Measurements from ENCODE around the gene OSTN.

OSTN gene

GRCh38 chr3:191313296-191313695, 114.3 kb downstream of the OSTN start:
- no peak for DNase-seq (ENCODE audit: low read depth in 1 of 2, low spot score in 1 of 2)
- TF ChIP-seq POLR2AphosphoS5 (IDR thresholded peaks at IDR 0.05; ENCODE audit: low read depth) (no peak), SPI1 (IDR thresholded peaks at IDR 0.05; ENCODE audit: borderline replicate concordance, low read depth) (no peak), GABPA (IDR thresholded peaks at IDR 0.05; ENCODE audit: low read depth) (no peak)
- TF ChIP-seq, protein P1, sequence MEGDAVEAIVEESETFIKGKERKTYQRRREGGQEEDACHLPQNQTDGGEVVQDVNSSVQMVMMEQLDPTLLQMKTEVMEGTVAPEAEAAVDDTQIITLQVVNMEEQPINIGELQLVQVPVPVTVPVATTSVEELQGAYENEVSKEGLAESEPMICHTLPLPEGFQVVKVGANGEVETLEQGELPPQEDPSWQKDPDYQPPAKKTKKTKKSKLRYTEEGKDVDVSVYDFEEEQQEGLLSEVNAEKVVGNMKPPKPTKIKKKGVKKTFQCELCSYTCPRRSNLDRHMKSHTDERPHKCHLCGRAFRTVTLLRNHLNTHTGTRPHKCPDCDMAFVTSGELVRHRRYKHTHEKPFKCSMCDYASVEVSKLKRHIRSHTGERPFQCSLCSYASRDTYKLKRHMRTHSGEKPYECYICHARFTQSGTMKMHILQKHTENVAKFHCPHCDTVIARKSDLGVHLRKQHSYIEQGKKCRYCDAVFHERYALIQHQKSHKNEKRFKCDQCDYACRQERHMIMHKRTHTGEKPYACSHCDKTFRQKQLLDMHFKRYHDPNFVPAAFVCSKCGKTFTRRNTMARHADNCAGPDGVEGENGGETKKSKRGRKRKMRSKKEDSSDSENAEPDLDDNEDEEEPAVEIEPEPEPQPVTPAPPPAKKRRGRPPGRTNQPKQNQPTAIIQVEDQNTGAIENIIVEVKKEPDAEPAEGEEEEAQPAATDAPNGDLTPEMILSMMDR (IDR thresholded peaks at IDR 0.05; ENCODE audit: insufficient read depth, low read length) = no peak
- TF ChIP-seq, protein P2, sequence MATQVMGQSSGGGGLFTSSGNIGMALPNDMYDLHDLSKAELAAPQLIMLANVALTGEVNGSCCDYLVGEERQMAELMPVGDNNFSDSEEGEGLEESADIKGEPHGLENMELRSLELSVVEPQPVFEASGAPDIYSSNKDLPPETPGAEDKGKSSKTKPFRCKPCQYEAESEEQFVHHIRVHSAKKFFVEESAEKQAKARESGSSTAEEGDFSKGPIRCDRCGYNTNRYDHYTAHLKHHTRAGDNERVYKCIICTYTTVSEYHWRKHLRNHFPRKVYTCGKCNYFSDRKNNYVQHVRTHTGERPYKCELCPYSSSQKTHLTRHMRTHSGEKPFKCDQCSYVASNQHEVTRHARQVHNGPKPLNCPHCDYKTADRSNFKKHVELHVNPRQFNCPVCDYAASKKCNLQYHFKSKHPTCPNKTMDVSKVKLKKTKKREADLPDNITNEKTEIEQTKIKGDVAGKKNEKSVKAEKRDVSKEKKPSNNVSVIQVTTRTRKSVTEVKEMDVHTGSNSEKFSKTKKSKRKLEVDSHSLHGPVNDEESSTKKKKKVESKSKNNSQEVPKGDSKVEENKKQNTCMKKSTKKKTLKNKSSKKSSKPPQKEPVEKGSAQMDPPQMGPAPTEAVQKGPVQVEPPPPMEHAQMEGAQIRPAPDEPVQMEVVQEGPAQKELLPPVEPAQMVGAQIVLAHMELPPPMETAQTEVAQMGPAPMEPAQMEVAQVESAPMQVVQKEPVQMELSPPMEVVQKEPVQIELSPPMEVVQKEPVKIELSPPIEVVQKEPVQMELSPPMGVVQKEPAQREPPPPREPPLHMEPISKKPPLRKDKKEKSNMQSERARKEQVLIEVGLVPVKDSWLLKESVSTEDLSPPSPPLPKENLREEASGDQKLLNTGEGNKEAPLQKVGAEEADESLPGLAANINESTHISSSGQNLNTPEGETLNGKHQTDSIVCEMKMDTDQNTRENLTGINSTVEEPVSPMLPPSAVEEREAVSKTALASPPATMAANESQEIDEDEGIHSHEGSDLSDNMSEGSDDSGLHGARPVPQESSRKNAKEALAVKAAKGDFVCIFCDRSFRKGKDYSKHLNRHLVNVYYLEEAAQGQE (IDR thresholded peaks at IDR 0.05; ENCODE audit: insufficient replicate concordance, low read depth) = no peak
- Histone ChIP-seq H3K27ac (replicated peaks) (no peak overlapping the region), H3K4me3 (replicated peaks; ENCODE audit: insufficient read depth, low read length) (no peak overlapping the region), H3K27me3 (ENCODE audit: insufficient read depth, poor library complexity, severe bottlenecking) (no peaks in the 10 kb centered on the region)

DNA sequence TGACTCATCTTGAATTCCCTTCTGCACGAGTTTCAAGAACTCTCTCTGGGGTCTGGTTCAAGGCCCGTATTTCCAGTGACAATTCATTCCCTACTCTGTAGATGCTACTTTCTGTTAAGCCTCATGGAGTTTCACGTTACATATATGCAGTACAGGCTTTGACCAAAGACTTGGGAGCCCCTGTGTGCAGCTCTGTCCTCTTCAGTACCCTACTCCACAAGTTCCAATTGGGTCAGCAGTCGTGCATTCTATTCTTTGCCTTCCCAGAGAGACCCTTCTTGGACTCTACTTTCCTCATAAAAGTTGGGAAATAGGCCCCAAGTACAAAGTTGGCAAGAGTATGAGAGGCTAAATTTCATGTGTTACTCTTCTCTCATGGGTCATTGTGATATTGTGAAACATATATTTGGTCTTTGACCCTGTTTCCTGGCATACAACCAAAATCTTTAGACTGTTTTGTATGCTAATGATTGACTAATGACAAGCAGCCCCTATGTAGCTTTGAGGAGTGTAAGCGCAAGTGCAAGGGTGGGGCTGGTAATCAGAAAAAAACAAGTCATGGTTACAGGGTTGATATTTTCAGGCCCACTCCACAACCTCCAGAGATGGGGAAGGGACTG, 115.2 kb downstream of the OSTN start:
- DNase-seq (ENCODE audit: low read depth in 1 of 2, low spot score in 1 of 2) = no peak
- TF ChIP-seq GABPA (IDR thresholded peaks at IDR 0.05; ENCODE audit: low read depth) (no peak), POLR2AphosphoS5 (IDR thresholded peaks at IDR 0.05; ENCODE audit: low read depth) (no peak), SPI1 (IDR thresholded peaks at IDR 0.05; ENCODE audit: borderline replicate concordance, low read depth) (no peak)
- TF ChIP-seq, protein P1 (IDR thresholded peaks at IDR 0.05; ENCODE audit: insufficient read depth, low read length) = no peak
- TF ChIP-seq, protein P2 (IDR thresholded peaks at IDR 0.05; ENCODE audit: insufficient replicate concordance, low read depth) = no peak
- Histone ChIP-seq H3K27ac (replicated peaks) (no peak overlapping the region), H3K27me3 (ENCODE audit: insufficient read depth, poor library complexity, severe bottlenecking) (no peaks in the 10 kb centered on the region), H3K4me3 (replicated peaks; ENCODE audit: insufficient read depth, low read length) (no peak overlapping the region)

Measured in HL-60 (cell line).